Amniotic epithelial cell (primary cell): Measurements from ENCODE around the gene CLCN7.

Experiments
- DNase-seq: peaks from one replicate; pipeline ENCODE4 v3.0.0-alpha.2; 2010; ENCODE audit warnings: low read depth

The CLCN7 gene

DNA sequence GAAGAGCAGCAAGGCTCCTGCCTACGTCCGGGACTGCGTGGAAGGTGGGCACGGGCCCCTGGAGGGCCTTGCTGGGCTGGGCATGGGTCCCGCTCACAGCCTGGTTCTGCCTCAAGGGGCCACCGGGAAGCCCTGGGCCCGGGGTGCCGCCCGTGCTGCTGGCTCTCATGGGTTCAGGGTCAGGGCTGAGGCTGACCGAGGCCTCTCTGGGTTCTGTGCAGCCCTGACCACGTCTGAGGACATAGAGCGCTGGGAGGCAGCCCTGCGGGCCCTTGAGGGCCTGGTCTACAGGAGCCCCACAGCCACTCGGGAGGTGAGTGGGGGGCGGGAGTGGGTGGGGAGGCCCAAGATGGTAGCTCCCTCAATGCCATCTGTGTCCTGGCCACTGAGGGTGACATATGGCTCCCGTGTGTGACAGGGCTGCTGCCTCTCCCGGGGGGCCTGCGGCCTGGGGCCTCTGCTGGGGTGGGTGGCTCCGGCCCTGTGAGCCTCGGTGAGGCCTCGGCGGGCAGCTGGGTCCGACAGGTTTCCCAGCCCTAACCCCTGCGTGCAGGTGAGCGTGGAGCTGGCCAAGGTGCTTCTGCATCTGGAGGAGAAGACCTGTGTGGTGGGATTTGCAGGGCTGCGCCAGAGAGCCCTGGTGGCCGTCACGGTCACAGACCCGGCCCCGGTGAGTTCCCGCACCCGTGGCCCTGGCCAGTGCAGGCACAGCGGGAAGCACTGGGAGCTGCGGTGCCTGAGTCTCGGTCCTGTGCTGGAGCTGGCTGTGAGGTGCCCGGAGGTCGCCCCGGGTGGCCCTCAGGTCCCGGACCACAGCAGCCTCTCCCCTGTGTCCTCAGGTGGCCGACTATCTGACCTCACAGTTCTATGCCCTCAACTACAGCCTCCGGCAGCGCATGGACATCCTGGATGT lies 27.5 kb upstream of the CLCN7 start:
- no peak for DNase-seq

GRCh38 chr16:1501630-1502029 lies 26.8 kb upstream of the CLCN7 start:
- DNase-seq = no peak

- DNase-seq = no peak
Observed at GRCh38 chr16:1500465-1501150, 25.8 kb upstream of the CLCN7 start.

DNA sequence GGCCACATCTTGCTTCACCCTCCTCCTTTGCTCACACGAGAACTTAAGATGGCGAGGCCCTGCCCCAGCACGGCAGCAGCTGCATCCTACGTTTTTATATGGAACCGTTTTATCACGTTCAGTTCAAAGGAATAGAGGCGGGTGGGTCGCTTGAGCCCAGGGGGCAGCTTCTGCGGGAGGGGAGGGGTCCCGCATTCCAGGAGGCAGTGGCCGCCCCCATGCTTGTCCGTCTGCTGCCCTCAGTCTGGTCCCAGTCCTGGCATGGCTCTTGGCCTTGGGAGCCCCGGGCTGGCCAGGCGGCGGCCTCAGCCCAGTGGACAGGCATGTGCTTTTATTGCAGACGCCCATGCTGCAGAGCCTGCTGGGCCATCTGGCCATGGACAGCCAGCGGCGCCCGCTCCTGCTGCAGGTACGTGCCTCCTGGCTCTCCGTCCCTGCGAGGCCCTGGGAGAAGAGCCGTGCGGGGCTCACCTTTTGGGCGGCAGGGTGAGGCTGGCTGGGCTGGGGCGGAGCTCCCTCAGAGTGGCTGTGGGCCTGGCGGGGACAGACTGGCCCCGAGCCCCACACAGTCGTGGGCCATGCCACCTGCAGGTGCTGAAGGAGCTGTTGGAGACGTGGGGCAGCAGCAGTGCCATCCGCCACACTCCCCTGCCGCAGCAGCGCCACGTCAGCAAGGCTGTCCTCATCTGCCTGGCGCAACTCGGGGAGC lies 25.1 kb upstream of the CLCN7 start:
- DNase-seq = no peak

- DNase-seq = no peak
Observed at GRCh38 chr16:1498899-1499676, 24.3 kb upstream of the CLCN7 start.

GRCh38 chr16:1497014-1497598 lies 22.3 kb upstream of the CLCN7 start:
- no peak for DNase-seq

DNA sequence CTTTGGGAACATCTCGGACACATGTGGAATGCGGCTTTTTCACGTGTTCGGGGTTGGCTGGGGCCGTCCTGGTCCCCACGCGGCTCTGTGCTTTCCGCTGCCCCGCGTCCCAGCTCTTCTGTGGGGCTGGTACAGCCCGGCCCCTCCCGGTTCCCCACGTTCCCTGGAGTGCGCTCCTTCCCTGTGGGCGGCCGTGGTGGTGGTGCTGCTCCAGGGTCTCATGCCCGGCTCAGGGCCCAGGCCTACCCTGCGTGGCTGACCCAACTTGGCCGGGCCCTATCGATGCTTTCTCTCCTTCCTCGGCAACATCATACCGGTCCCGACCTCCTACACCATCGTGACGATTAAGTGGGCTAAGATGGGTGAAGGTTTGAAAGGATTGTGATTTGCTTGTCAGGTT lies 21.6 kb upstream of the CLCN7 start:
- no peak for DNase-seq

- no peak for DNase-seq
Observed at GRCh38 chr16:1495889-1496262, 21.0 kb upstream of the CLCN7 start.

GRCh38 chr16:1495211-1495888 lies 20.5 kb upstream of the CLCN7 start:
- DNase-seq = no peak

DNA sequence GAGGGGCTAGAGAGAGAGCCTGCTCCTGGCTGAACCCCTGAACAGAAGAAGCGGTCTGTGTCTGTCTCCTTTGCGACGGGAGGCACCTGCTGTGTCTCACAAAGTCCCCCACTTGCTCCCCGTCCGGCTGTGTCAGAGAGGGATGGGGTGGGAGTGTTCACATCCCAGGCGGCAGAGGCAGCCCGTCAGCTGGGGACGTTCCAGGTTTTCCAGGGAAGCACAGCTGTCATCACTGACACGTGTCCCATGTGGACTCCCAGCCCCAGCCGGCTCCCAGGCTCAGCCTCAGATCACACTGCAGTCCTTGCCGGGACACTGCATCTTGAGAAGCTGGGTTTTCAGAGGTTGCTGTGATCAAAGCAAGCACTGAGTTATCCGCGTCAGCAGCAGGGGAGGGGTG lies 19.9 kb upstream of the CLCN7 start:
- no peak for DNase-seq

- DNase-seq = peak; percentile 61
Observed at GRCh38 chr16:1494129-1494640, 19.4 kb upstream of the CLCN7 start.

DNA sequence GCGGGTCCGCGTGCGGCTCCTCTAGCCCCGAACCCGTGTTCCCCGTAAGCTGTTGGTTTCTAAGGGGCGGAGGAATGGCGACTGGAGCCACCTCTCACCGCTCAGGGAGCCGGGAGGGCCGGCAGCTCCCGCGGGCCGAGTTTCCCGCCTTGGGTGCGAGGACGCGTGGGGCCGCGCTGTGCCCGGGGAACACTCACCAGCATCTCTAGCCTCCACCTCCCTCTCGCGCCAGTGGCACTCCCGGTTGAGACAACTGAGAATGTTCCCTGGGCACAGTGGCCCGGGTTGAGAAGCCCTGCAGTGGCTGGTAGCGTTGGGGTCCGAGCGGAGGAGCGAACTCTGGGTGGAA lies 18.9 kb upstream of the CLCN7 start:
- no peak for DNase-seq

DNA sequence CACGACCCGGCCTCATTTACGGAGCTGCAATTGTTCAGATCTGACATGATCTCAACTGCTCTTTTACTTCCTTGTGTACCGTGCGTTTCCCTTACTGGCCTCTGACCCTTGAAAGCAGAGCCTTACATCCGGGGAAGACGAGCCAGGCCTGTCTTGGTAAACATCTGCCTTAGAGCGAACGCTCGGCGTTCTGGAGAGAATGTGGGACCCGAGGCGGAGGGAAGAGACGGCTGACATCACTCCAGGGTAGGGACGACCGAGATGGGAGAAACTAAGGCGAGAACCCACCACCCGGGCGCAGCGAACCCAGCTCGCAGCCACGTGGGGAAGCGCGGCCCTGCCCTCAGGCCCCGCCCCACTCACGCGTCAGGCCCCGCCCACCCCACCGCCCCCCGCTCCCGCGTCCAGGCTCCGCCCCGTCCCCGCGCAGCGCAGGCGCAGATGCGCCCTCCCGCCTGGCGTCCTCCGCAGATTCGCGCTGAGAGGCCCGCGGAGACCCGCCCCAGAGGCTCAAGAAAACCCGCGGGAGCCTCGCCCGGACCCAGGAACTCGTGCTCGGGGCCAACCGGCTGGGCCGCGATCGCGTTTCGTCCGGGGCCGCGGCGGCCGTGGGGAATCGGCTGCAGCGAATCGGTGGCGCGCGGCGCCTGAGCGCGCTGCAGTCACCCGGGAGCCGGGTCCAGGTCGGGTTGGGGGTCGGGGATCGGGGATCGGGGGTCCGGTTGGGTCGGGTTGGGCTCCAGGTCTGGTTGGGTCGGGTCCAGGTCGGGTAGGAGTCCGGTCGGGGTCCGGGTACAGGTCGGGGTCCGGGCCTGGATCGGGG lies 18.3 kb upstream of the CLCN7 start, which contains the start of gene TELO2:
TSS of gene TELO2 (plus strand) at position 438 of the 823 bp plus-strand sequence. CDS start 922 bp downstream, outside the sequence.
- peak; percentile 69 for DNase-seq

DNA sequence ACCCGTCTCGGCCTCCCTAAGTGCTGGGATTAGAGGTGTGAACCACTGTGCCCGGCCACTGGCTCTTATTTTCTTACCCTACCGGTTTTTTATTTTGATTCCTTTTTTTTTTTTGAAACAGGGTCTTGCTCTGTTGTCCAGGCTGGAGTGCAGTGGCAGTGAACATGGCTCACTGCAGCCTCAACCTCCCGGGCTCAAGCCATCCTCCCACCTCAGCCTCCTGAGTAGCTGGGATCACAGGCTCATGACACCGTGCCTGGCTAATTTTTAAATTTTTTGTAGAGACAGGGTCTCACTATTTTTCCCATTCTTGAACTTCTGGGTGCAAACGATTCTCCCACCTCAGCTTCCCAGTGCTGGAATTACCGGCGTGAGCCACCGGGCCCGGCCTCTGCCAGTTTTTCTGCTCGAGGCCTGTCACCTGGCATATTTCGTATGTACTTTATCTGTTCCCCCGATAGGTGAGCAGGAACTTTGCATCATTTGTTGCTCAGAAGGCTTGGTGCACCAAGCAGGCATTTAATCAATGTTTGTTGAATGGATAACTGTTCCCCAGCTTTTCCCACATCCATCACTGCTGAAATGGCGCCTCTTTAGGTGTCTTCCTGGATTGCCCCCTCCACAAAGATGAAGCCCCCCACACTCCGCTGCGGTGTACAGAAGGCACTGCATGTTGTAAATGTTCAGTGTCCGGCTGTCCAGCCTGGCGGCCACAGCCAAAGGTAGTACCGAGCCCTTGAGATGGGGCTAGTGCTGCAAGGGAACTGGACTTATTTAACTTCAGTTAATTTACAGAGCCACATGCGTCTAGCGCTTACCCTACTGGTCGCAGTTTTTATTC lies 17.5 kb upstream of the CLCN7 start:
- DNase-seq = no peak

DNA sequence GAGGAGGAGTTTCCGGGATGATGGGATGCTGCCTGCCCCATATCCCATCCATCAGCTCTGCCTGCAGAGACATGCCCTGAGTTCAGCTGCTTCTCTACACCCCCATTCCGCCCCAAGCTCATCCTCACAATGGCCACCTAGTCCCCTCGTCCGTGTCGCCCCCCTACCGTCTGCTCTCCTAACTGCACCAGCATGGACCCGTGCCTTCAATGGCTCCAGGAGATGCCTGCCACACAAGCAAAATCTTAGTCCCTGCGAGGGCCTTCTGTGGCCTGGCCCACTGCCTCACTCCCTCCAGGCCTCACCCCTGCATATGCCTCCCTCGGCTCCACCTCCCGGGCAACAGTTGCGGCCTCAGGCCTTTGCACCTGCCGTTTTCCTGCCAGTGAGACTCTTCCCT lies 16.5 kb upstream of the CLCN7 start:
- DNase-seq = no peak

- no peak for DNase-seq
Observed at GRCh38 chr16:1489077-1489476, 14.2 kb upstream of the CLCN7 start.

DNA sequence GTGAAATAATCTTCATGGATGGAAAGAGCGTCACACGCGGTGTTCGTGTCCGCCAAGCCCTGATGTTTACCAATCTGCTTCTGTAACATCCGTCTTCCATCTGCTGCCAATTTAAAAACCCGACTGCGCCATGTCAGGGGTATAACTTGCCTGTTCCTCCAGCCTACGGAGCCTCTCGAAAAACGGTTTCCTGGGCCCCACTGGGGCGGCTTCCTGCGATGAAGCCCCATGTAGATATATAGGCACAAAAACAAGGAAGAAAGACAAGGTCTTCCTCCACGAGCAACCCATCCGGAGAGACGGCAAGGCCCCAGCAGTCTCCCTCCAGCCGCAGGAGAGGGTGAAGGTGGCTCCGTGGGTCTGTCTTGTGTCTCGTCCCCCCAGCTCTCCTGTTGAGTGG lies 13.8 kb upstream of the CLCN7 start, which contains the start of gene PTX4:
TSS of gene PTX4 (minus strand) at position 326 of the 400 bp plus-strand sequence. CDS start at position 291, 35 bp downstream.
- no peak for DNase-seq

DNA sequence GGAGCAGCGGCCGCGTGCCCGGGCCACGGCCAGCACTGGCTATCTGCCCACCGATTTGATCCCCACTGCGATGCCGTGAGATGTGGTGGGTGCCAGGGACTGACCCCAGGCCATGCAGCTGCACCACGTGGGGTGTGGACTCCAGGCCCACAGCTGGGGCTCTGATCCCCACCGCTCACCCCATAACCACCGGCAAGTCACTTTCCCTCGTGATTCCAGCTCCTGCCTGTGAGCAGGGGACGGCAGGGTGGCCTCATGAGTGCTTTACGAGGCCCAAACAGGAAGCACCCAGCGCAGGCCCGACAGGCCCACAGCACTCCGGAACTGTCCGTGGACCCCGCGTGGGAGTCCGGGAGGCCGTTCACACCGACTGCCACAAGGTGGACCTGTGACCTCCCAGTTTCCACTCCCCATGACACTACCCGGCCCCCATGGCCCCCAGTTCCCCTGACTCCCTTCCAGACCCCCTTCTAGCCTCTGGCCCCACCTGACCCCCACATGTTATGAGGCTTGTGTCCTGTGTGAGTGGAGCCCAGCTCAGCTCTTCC lies 13.3 kb upstream of the CLCN7 start:
- no peak for DNase-seq
